H1 (cell line): ENCODE measurements around the gene GSAP. TPM values are rescaled to one million over a fixed set of nuclear protein-coding genes. Genes with fewer than 3 reads are reported as not detected.

ENCODE experiments used
- CTCF ChIA-PET: fragments of 300-600 bp; sonication (Branson Sonifier 250); formaldehyde crosslinking; loops from one replicate; lab custom pipeline; 2021; ENCODE audit not compliant: partially characterized antibody; lab: Charles Lee
- POLR2A ChIA-PET: fragments of 300-600 bp; sonication (Branson Sonifier 250); formaldehyde crosslinking; loops from one replicate; lab custom pipeline; 2021; ENCODE audit warnings: inconsistent platforms; ENCODE audit not compliant: partially characterized antibody; lab: Charles Lee
- DNase-seq, 2 experiments: peaks; one replicate each; pipeline versions ENCODE4 v3.0.0 to v3.0.0-alpha.2; 2010 to 2022; ENCODE audit warnings: low spot score in 2 of 2, low read depth in 1 of 2, mixed read lengths in 1 of 2
- FAIRE-seq: peaks from 2 replicates; lab custom pipeline; 2011; peaks lifted over from hg19 to GRCh38; lab: Jason Lieb, UNC
- H2AFZ ChIP-seq: 2 replicates; pipeline ENCODE4 v1.8.1; 2012; ENCODE audit warnings: low read length, inconsistent platforms
- H2AK5ac ChIP-seq: 2 replicates; pipeline ENCODE4 v1.6.1; 2013; ENCODE audit warnings: low read depth, low read length
- H2BK120ac ChIP-seq: replicated peaks from 2 replicates; pipeline ENCODE3; 2013; ENCODE audit warnings: low read depth, low read length, inconsistent platforms
- H2BK12ac ChIP-seq: 2 replicates; pipeline ENCODE4 v1.6.1; 2013; ENCODE audit warnings: low read depth, low read length
- H2BK15ac ChIP-seq: 2 replicates; pipeline ENCODE4 v1.6.1; 2013; ENCODE audit warnings: low read length
- H2BK20ac ChIP-seq: 2 replicates; pipeline ENCODE4 v1.6.1; 2013; ENCODE audit warnings: low read length
- H2BK5ac ChIP-seq: 2 replicates; pipeline ENCODE4 v1.6.1; 2013; ENCODE audit warnings: low read depth, low read length
- H3K14ac ChIP-seq: 2 replicates; pipeline ENCODE4 v1.6.1; 2013; ENCODE audit warnings: inconsistent platforms; ENCODE audit not compliant: insufficient read length
- H3K18ac ChIP-seq: 2 replicates; pipeline ENCODE4 v1.6.1; 2013; ENCODE audit warnings: low read length; ENCODE audit errors: extremely low read depth
- H3K23ac ChIP-seq: 2 replicates; pipeline ENCODE4 v1.6.1; 2013; ENCODE audit warnings: inconsistent platforms; ENCODE audit not compliant: insufficient read length
- H3K23me2 ChIP-seq: 2 replicates; pipeline ENCODE4 v1.6.1; 2013; ENCODE audit warnings: low read depth, low read length
- H3K27ac ChIP-seq: 2 replicates; pipeline ENCODE4 v1.6.1; 2011; ENCODE audit warnings: low read depth, low read length, inconsistent platforms
- H3K27me3 ChIP-seq, 4 experiments: replicated peaks in 1 of 4; 1 replicate in 1 of 4; 2 replicates in 3 of 4; pipeline versions ENCODE4 v1.6.1 to v1.8.1; 2011 to 2013; ENCODE audit warnings: low read length in 3 of 4, mild to moderate bottlenecking in 3 of 4, inconsistent platforms in 2 of 4, mixed read lengths in 2 of 4, moderate library complexity in 1 of 4; ENCODE audit not compliant: control insufficient read depth in 3 of 4, insufficient read depth in 3 of 4; ENCODE audit errors: extremely low read depth in 1 of 4
- H3K36me3 ChIP-seq, 4 experiments: 2 replicates each; pipeline versions ENCODE4 v1.6.1 to v1.8.1; 2011 to 2013; ENCODE audit warnings: mild to moderate bottlenecking in 4 of 4, low read length in 3 of 4, moderate library complexity in 2 of 4, control low read depth in 1 of 4, inconsistent platforms in 1 of 4; ENCODE audit not compliant: insufficient read depth in 4 of 4, control insufficient read depth in 2 of 4
- H3K4ac ChIP-seq: replicated peaks from 2 replicates; pipeline ENCODE3; 2013; ENCODE audit warnings: low read length, low read depth, mixed read lengths, inconsistent platforms; ENCODE audit not compliant: insufficient read length
- H3K4me1 ChIP-seq, 4 experiments: replicated peaks in 1 of 4; 1 replicate in 1 of 4; 2 replicates in 3 of 4; pipeline versions ENCODE4 v1.6.1 to v1.8.1; 2011 to 2013; ENCODE audit warnings: low read length in 3 of 4, inconsistent platforms in 2 of 4, mixed read lengths in 1 of 4; ENCODE audit not compliant: insufficient read depth in 4 of 4, control insufficient read depth in 3 of 4
- H3K4me2 ChIP-seq, 2 experiments: 2 replicates each; pipeline versions ENCODE4 v1.6.1 to v1.8.1; 2011 to 2013; ENCODE audit warnings: low read depth in 2 of 2, low read length in 2 of 2, control low read depth in 1 of 2, inconsistent platforms in 1 of 2, mild to moderate bottlenecking in 1 of 2; ENCODE audit not compliant: insufficient read depth in 1 of 2
- H3K4me3 ChIP-seq, 4 experiments: fragments of 200-600, 300-600 bp in 1 of 4; sonication (generic), shearing (Covaris generic), sonication (Bioruptor Twin) in 1 of 4; 2 replicates each; pipeline versions ENCODE4 v1.5.1 to v1.8.1; 2011 to 2016; ENCODE audit warnings: low read length in 4 of 4, low read depth in 3 of 4, control low read depth in 2 of 4, inconsistent platforms in 2 of 4, mild to moderate bottlenecking in 2 of 4, mixed read lengths in 1 of 4, moderate library complexity in 1 of 4; ENCODE audit not compliant: insufficient read depth in 2 of 4; ENCODE audit errors: extremely low read depth in 1 of 4
- H3K56ac ChIP-seq: replicated peaks from 2 replicates; pipeline ENCODE3; 2013; ENCODE audit warnings: low read depth, mild to moderate bottlenecking, mixed read lengths, low read length, inconsistent platforms; ENCODE audit not compliant: insufficient read length
- H3K79me1 ChIP-seq: 2 replicates; pipeline ENCODE4 v1.6.1; 2013; ENCODE audit warnings: low read depth, low read length, control low read depth
- H3K79me2 ChIP-seq, 2 experiments: 2 replicates each; pipeline versions ENCODE4 v1.6.1 to v1.8.1; 2012 to 2013; ENCODE audit warnings: low read length in 2 of 2, mild to moderate bottlenecking in 2 of 2, inconsistent platforms in 1 of 2; ENCODE audit not compliant: insufficient read depth in 2 of 2, control insufficient read depth in 1 of 2
- H3K9ac ChIP-seq, 4 experiments: replicated peaks in 1 of 4; 1 replicate in 1 of 4; 2 replicates in 3 of 4; pipeline versions ENCODE4 v1.6.1 to v1.8.1; 2011 to 2013; ENCODE audit warnings: low read depth in 3 of 4, low read length in 3 of 4, control low read depth in 2 of 4, mild to moderate bottlenecking in 2 of 4, moderate library complexity in 2 of 4, inconsistent platforms in 1 of 4; ENCODE audit errors: extremely low read depth in 1 of 4
- H3K9me3 ChIP-seq, 2 experiments: 2 replicates each; pipeline versions ENCODE4 v1.6.1 to v1.8.1; 2012 to 2013; ENCODE audit warnings: mild to moderate bottlenecking in 2 of 2, moderate library complexity in 2 of 2, control low read depth in 1 of 2, inconsistent platforms in 1 of 2, low read depth in 1 of 2, low read length in 1 of 2, mixed read lengths in 1 of 2; ENCODE audit not compliant: insufficient read depth in 2 of 2
- H4K20me1 ChIP-seq, 2 experiments: replicated peaks in 1 of 2; 2 replicates each; pipeline versions ENCODE3 to v1.8.1; 2011 to 2013; ENCODE audit warnings: inconsistent platforms in 2 of 2, low read length in 2 of 2, mild to moderate bottlenecking in 1 of 2; ENCODE audit not compliant: insufficient read depth in 2 of 2, control insufficient read depth in 1 of 2
- H4K5ac ChIP-seq: 2 replicates; pipeline ENCODE4 v1.6.1; 2013; ENCODE audit warnings: low read length, low read depth, mixed read lengths, inconsistent platforms; ENCODE audit not compliant: insufficient read length
- H4K8ac ChIP-seq: 2 replicates; pipeline ENCODE4 v1.8.0; 2013; ENCODE audit warnings: mild to moderate bottlenecking, moderate library complexity, low read length, inconsistent platforms; ENCODE audit not compliant: insufficient read depth; ENCODE audit errors: extremely low read depth
- H4K91ac ChIP-seq: replicated peaks from 2 replicates; pipeline ENCODE3; 2013; ENCODE audit warnings: low read length, mixed read lengths, inconsistent platforms; ENCODE audit not compliant: insufficient read length
- BCL11A ChIP-seq, 2 experiments: IDR thresholded peaks; one replicate each; pipeline ENCODE4 v1.6.1; 2011; ENCODE audit warnings: low read depth in 2 of 2, low read length in 2 of 2, mild to moderate bottlenecking in 2 of 2
- BRCA1 ChIP-seq: IDR thresholded peaks from 2 replicates; pipeline ENCODE4 v1.6.1; 2012; ENCODE audit warnings: low read depth, low read length, improper control_type of control experiment
- CHD1 ChIP-seq: IDR thresholded peaks from 2 replicates; pipeline ENCODE4 v1.6.1; 2012; ENCODE audit warnings: low read depth, low read length, improper control_type of control experiment
- JUND ChIP-seq: IDR thresholded peaks from 2 replicates; pipeline ENCODE4 v1.6.1; 2011; ENCODE audit warnings: mild to moderate bottlenecking, improper control_type of control experiment, low read length
- KDM1A ChIP-seq: fragments of 200-600, 300-600 bp; sonication (generic); IDR thresholded peaks from 2 replicates; pipeline ENCODE4 v1.7.1; 2016; ENCODE audit warnings: mild to moderate bottlenecking, low read length, borderline replicate concordance
- PHF8 ChIP-seq: fragments of 200-600 bp; sonication (generic); conservative IDR thresholded peaks from 2 replicates; pipeline ENCODE4 v1.7.1; 2012; ENCODE audit warnings: low read depth, mild to moderate bottlenecking, inconsistent platforms, low read length, moderate library complexity
- POLR2A ChIP-seq, 2 experiments: IDR thresholded peaks; 1 replicate in 1 of 2; 2 replicates in 1 of 2; pipeline ENCODE4 v1.6.1; 2011; ENCODE audit warnings: low read depth in 2 of 2, low read length in 2 of 2, mild to moderate bottlenecking in 2 of 2; ENCODE audit errors: control extremely low read depth in 1 of 2
- SIX5 ChIP-seq: IDR thresholded peaks from 2 replicates; pipeline ENCODE4 v1.6.1; 2011; ENCODE audit warnings: mild to moderate bottlenecking, low read depth, low read length
- SP2 ChIP-seq: IDR thresholded peaks from 2 replicates; pipeline ENCODE4 v1.6.1; 2012; ENCODE audit warnings: mild to moderate bottlenecking, low read length, inconsistent platforms
- TEAD4 ChIP-seq: IDR thresholded peaks from 2 replicates; pipeline ENCODE4 v1.6.1; 2012; ENCODE audit warnings: low read depth, low read length, inconsistent platforms, mixed read lengths
- USF2 ChIP-seq: IDR thresholded peaks from 2 replicates; pipeline ENCODE4 v1.6.1; 2011; ENCODE audit warnings: low read length, improper control_type of control experiment
- WGBS, 2 experiments: shearing (Covaris generic) in 1 of 2; methylation state at CpG; one replicate each; pipeline versions ENCODE4 v1.1.6 to v1.1.7; 2013 to 2015; ENCODE audit warnings: low lambda C conversion rate in 2 of 2, mixed read lengths in 2 of 2, inconsistent platforms in 1 of 2, low coverage in 1 of 2, missing lambda C conversion rate in 1 of 2; ENCODE audit not compliant: insufficient replicate concordance in 2 of 2, insufficient coverage in 1 of 2, insufficient read length in 1 of 2; ENCODE audit errors: extremely low coverage in 1 of 2, missing lambda C conversion rate in 1 of 2; 5-methylcytosine and 5-hydroxymethylcytosine counted together
- polyA plus RNA-seq, 7 experiments: library from polyadenylated mRNA; depleted of rRNA in 3 of 7; stranded (reverse) in 5 of 7; unstranded in 2 of 7; fragments of >200 nt in 5 of 7; fragments of 200-250 nt in 2 of 7; gene quantifications; 1 replicate in 5 of 7; 2 replicates in 1 of 7; 4 replicates in 1 of 7; pipeline versions ENCODE4 v1.2.1 to v1.2.3, GENCODE V29; 2011 to 2013; ENCODE audit warnings: missing spikeins in 2 of 7, mixed read lengths in 2 of 7
- total RNA-seq: library from RNA; stranded (reverse); fragmentation: NEBNext Ultra II Directional; extraction: Animal tissue kit (Norgen Biotek cat#: 25700); gene quantifications from 2 replicates; pipeline ENCODE4 v1.2.1, GENCODE V29; 2021

The GSAP gene
- total and polyA plus RNA-seq, 2 of the 8 experiments (the other 6 are each of a cell fraction or from before 2014, with no cell fraction given) = 0.93 to 2.1 TPM

- no peak overlapping the region for H4K8ac ChIP-seq
- H2BK12ac ChIP-seq = no peak overlapping the region
- no peak overlapping the region for H4K91ac ChIP-seq
- H3K4me2 ChIP-seq = no peak overlapping the region
- H2AK5ac ChIP-seq = no peak overlapping the region
- WGBS, 2 experiments = 94% methylated on average over 2 of the region's 2 CpGs; no CpG with 5 or more reads in 1 of the 2 experiments
- H3K18ac ChIP-seq = no peak overlapping the region
- no peaks in the 10 kb centered on the region for H3K27me3 ChIP-seq
- no peaks in the 10 kb centered on the region for H4K20me1 ChIP-seq
- no peak overlapping the region for H3K56ac ChIP-seq
- no peak overlapping the region for H2BK15ac ChIP-seq
- H3K79me1 ChIP-seq = no peaks in the 10 kb centered on the region
- H3K4me3 ChIP-seq = no peak overlapping the region
- H3K23me2 ChIP-seq = no peaks in the 10 kb centered on the region
- TF ChIP-seq TEAD4 (no peak), BCL11A (IDR thresholded peaks at IDR 0.05; ENCODE audit: low read depth in 2 of 2, low read length in 2 of 2) (no peak), SP2 (no peak), JUND (no peak), POLR2A (IDR thresholded peaks at IDR 0.05; ENCODE audit: control extremely low read depth in 1 of 2, low read depth in 2 of 2, low read length in 2 of 2) (no peak), PHF8 (no peak), SIX5 (no peak), BRCA1 (no peak), CHD1 (no peak), KDM1A (no peak), USF2 (no peak)
- H2AFZ ChIP-seq = no peak overlapping the region
- POLR2A ChIA-PET = no interaction called here
- no peak for DNase-seq
- no peak overlapping the region for H3K27ac ChIP-seq
- no peak overlapping the region for H2BK5ac ChIP-seq
- CTCF ChIA-PET = no interaction called here
- H4K5ac ChIP-seq = no peak overlapping the region
- peaks cover 0 to 4% (median 0%) of the 10 kb centered on the region in 4 experiments; a peak in 1 of 8 replicates for H3K36me3 ChIP-seq
- H3K9ac ChIP-seq = no peak overlapping the region
- H2BK20ac ChIP-seq = no peak overlapping the region
- peaks cover 0 to 11% (median 6%) of the 10 kb centered on the region in 4 experiments; a peak in 3 of 7 replicates for H3K4me1 ChIP-seq
- H2BK120ac ChIP-seq = no peak overlapping the region
- no peaks in the 10 kb centered on the region; a peak in 1 of 4 replicates for H3K9me3 ChIP-seq
- no peaks in the 10 kb centered on the region for H3K79me2 ChIP-seq
- no peak overlapping the region for H3K14ac ChIP-seq
- FAIRE-seq = no peak
- H3K4ac ChIP-seq = no peak overlapping the region
- H3K23ac ChIP-seq = no peak overlapping the region
These were observed 24.9 kb downstream of the GSAP start for GRCh38 chr7:77391230-77391629.
